Colonic mucosa (tissue), 4 donors: ENCODE data around the gene TSFM. TPM values are rescaled to one million over a fixed set of nuclear protein-coding genes. Genes with fewer than 3 reads are reported as not detected.

Experiments used
- DNase-seq: peaks from one replicate; pipeline ENCODE4 v3.0.0-alpha.2; 2020
- H3K27ac ChIP-seq: fragments of 200-600 bp; one replicate; pipeline ENCODE4 v1.8.0; 2021
- H3K27me3 ChIP-seq: fragments of 200-600 bp; one replicate; pipeline ENCODE4 v1.8.0; 2021
- H3K36me3 ChIP-seq: fragments of 200-600 bp; one replicate; pipeline ENCODE4 v1.8.0; 2021
- H3K4me1 ChIP-seq: fragments of 200-600 bp; one replicate; pipeline ENCODE4 v1.8.0; 2021; ENCODE audit warnings: mild to moderate bottlenecking
- H3K4me3 ChIP-seq: fragments of 200-600 bp; one replicate; pipeline ENCODE4 v1.8.0; 2021
- H3K9ac ChIP-seq, 2 donors: one replicate each; pipeline ENCODE4 v1.7.0; 2013; ENCODE audit warnings: control low read depth in 2 of 2, low read depth in 2 of 2, low read length in 2 of 2
- H3K9me3 ChIP-seq: fragments of 200-600 bp; one replicate; pipeline ENCODE4 v1.8.0; 2021
- CTCF ChIP-seq: fragments of 200-600 bp; IDR thresholded peaks from one replicate; pipeline ENCODE4 v1.8.0; 2022; ENCODE audit warnings: antibody characterized with exemption, mild to moderate bottlenecking
- intact Hi-C: fragments of 100-400 bp; cut with DNase I; formaldehyde crosslinking; loops from one replicate; pipeline ENCODE4 v1.14.1; 2022
- total RNA-seq, 2 donors: library from RNA; stranded (reverse); fragmentation: NEBNext Ultra II Directional in 1 of 2; extraction: Animal tissue kit (Norgen Biotek cat#: 25700) in 1 of 2; gene quantifications; one replicate each; pipeline ENCODE4 v1.2.1, GENCODE V29; 2021
- donor health status: healthy.
- donor health status: DM: no; HTN: no; CAD: no.
- donor health status: DM: no; HTN: no; CAD: no.

TSFM gene
- total RNA-seq, 2 donors from 2014 or later: 35.6 to 68.9 TPM

DNA sequence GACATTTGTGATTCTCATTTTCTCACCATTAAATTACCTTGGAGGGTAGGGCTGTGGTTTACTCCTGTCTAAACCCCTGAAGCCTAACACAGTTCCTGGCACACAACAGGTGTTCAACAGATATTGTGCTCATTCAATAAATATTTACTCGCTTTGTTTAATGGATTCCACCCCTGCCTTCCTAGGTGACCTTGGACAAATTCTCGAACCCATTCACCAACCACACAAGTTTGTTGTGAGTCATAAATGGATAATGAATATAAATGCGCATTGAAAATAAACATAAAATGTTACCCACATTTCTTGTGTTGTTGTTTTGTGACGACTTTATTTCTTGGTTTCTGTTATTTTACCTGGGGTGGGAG is 362 bp upstream of the TSFM start:
- H3K4me3 ChIP-seq: no peak overlapping the region
- H3K27ac ChIP-seq: no peak overlapping the region
- no peaks in the 10 kb centered on the region for H3K4me1 ChIP-seq
- H3K27me3 ChIP-seq: no peaks in the 10 kb centered on the region
- H3K9me3 ChIP-seq: no peaks in the 10 kb centered on the region
- H3K9ac ChIP-seq: no peak overlapping the region
- no peak for DNase-seq
- intact Hi-C loops: loop anchor here (5.0 kb wide), 1 partner anchor 50 kb away; no protein-coding TSS in a partner anchor
- no peaks in the 10 kb centered on the region for H3K36me3 ChIP-seq
- no peak for TF ChIP-seq CTCF

- Histone ChIP-seq H3K9ac (peak overlapping the region; percentile 83 to 98), H3K9me3 (no peaks in the 10 kb centered on the region), H3K27me3 (no peaks in the 10 kb centered on the region), H3K36me3 (no peaks in the 10 kb centered on the region), H3K27ac (no peak overlapping the region), H3K4me3 (peak overlapping the region; percentile 87), H3K4me1 (no peaks in the 10 kb centered on the region)
- no peak for TF ChIP-seq CTCF
- DNase-seq: no peak
- intact Hi-C loops: loop anchor here (5.0 kb wide), 1 partner anchor 49 kb away; no protein-coding TSS in a partner anchor
These were observed 847 bp downstream of the TSFM start for GRCh38 chr12:57783466-57783801.

- no peaks in the 10 kb centered on the region for H3K36me3 ChIP-seq
- H3K27ac ChIP-seq: no peak overlapping the region
- no peak for TF ChIP-seq CTCF
- H3K9me3 ChIP-seq: no peaks in the 10 kb centered on the region
- no peaks in the 10 kb centered on the region for H3K4me1 ChIP-seq
- no peaks in the 10 kb centered on the region for H3K27me3 ChIP-seq
- DNase-seq: no peak
- intact Hi-C loops: loop anchor here (5.0 kb wide), 1 partner anchor 48 kb away; no protein-coding TSS in a partner anchor
- no peak overlapping the region for H3K9ac ChIP-seq
- H3K4me3 ChIP-seq: no peak overlapping the region
These were observed 1.3 kb downstream of the TSFM start for GRCh38 chr12:57783861-57784260.

DNA sequence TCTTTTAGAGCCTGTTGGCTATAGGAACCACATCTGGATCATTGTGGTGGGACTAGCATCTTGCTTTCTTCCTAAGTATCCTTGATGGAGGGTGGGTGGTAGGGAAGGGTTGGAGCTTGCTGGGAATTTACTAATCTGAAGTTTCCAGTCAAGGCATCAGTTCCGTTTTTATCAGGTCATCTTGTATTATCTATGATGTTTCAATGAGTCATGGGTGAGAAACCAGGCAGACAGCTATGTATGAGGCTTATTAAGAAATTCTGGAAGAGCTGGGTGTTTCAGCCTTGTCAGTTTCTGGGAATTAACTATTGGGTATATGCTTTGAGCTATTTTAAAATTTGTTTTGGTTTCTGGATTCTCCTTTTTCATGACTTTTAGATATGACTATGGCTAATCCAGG is 11.3 kb downstream of the TSFM start:
- no peaks in the 10 kb centered on the region for H3K36me3 ChIP-seq
- TF ChIP-seq CTCF: no peak
- no peak overlapping the region for H3K27ac ChIP-seq
- no peak overlapping the region for H3K4me3 ChIP-seq
- H3K9ac ChIP-seq: no peak overlapping the region
- no peaks in the 10 kb centered on the region for H3K9me3 ChIP-seq
- H3K27me3 ChIP-seq: no peaks in the 10 kb centered on the region
- H3K4me1 ChIP-seq: no peaks in the 10 kb centered on the region
- DNase-seq: no peak
- intact Hi-C loops: no loop called here

GRCh38 chr12:57795354-57795753 is 12.8 kb downstream of the TSFM start:
- Histone ChIP-seq H3K36me3 (no peaks in the 10 kb centered on the region), H3K4me1 (no peaks in the 10 kb centered on the region), H3K27me3 (no peaks in the 10 kb centered on the region), H3K9me3 (no peaks in the 10 kb centered on the region), H3K9ac (no peak overlapping the region), H3K4me3 (no peak overlapping the region), H3K27ac (no peak overlapping the region)
- TF ChIP-seq CTCF: no peak
- intact Hi-C loops: no loop called here
- DNase-seq: no peak

GRCh38 chr12:57796996-57797395 is 14.4 kb downstream of the TSFM start:
- no peak overlapping the region for H3K27ac ChIP-seq
- H3K36me3 ChIP-seq: peaks cover 1% of the 10 kb centered on the region
- H3K4me1 ChIP-seq: no peaks in the 10 kb centered on the region
- no peaks in the 10 kb centered on the region for H3K9me3 ChIP-seq
- H3K4me3 ChIP-seq: no peak overlapping the region
- intact Hi-C loops: no loop called here
- DNase-seq: no peak
- no peak overlapping the region for H3K9ac ChIP-seq
- no peak for TF ChIP-seq CTCF
- no peaks in the 10 kb centered on the region for H3K27me3 ChIP-seq
